NCI-H345 (cell line): ENCODE data around the gene MED31.
"Not testable (repeated sequence)": the region's sequence is repeated elsewhere in the genome, so short reads cannot be mapped to it uniquely, and the experiment has no call there.

Experiments used
- DNase-seq: peaks from one replicate; lab custom pipeline; 2025; lab: John Stamatoyannopoulos, UW

The MED31 gene

GRCh38 chr17:6677158-6677831 lies 25.9 kb upstream of the MED31 start:
- peak; percentile 6 for DNase-seq

GRCh38 chr17:6676802-6677157 lies 25.4 kb upstream of the MED31 start:
- no peak for DNase-seq

- DNase-seq = no peak
Observed at GRCh38 chr17:6675201-6675825, 23.9 kb upstream of the MED31 start.

- DNase-seq = no peak
Observed at GRCh38 chr17:6674586-6674985, 23.2 kb upstream of the MED31 start.

GRCh38 chr17:6671431-6671830 lies 20.0 kb upstream of the MED31 start:
- no peak for DNase-seq

GRCh38 chr17:6670999-6671398 lies 19.6 kb upstream of the MED31 start:
- DNase-seq = no peak

GRCh38 chr17:6670571-6670970 lies 19.2 kb upstream of the MED31 start:
- DNase-seq = no peak

- DNase-seq = no peak
Observed at GRCh38 chr17:6669479-6670212, 18.2 kb upstream of the MED31 start.

- no peak for DNase-seq
Observed at GRCh38 chr17:6668727-6669425, 17.5 kb upstream of the MED31 start.

- DNase-seq = no peak
Observed at GRCh38 chr17:6668219-6668618, 16.8 kb upstream of the MED31 start.

GRCh38 chr17:6667516-6667915 lies 16.1 kb upstream of the MED31 start:
- no peak for DNase-seq

- DNase-seq = no peak
Observed at GRCh38 chr17:6666557-6666956, 15.2 kb upstream of the MED31 start.

GRCh38 chr17:6666077-6666521 lies 14.7 kb upstream of the MED31 start:
- peak; percentile 34 for DNase-seq

GRCh38 chr17:6663200-6663599 lies 11.8 kb upstream of the MED31 start:
- not testable (repeated sequence) for DNase-seq

- no peak for DNase-seq
Observed at GRCh38 chr17:6661464-6661848, 10.1 kb upstream of the MED31 start.

- DNase-seq = no peak
Observed at GRCh38 chr17:6660805-6661463, 9.5 kb upstream of the MED31 start.

GRCh38 chr17:6660101-6660500 lies 8.7 kb upstream of the MED31 start:
- no peak for DNase-seq

- DNase-seq = not testable (repeated sequence)
Observed at GRCh38 chr17:6658411-6658810, 7.0 kb upstream of the MED31 start.

GRCh38 chr17:6657633-6658287 lies 6.4 kb upstream of the MED31 start:
- DNase-seq = no peak

- DNase-seq = not testable (repeated sequence)
Observed at GRCh38 chr17:6656797-6657632, 5.6 kb upstream of the MED31 start.
